Pons (tissue), 1 donor: ENCODE measurements around the gene INPP5D.
A peak's percentile ranks its signal among the peaks of the same experiment; 100 is the strongest.
"Not testable (repeated sequence)": the region's sequence is repeated elsewhere in the genome, so short reads cannot be mapped to it uniquely, and the experiment has no call there.

ENCODE experiments used
- DNase-seq: peaks from one replicate; pipeline ENCODE4 v3.0.0-alpha.2; 2016; ENCODE audit warnings: low spot score

Gene INPP5D

DNA sequence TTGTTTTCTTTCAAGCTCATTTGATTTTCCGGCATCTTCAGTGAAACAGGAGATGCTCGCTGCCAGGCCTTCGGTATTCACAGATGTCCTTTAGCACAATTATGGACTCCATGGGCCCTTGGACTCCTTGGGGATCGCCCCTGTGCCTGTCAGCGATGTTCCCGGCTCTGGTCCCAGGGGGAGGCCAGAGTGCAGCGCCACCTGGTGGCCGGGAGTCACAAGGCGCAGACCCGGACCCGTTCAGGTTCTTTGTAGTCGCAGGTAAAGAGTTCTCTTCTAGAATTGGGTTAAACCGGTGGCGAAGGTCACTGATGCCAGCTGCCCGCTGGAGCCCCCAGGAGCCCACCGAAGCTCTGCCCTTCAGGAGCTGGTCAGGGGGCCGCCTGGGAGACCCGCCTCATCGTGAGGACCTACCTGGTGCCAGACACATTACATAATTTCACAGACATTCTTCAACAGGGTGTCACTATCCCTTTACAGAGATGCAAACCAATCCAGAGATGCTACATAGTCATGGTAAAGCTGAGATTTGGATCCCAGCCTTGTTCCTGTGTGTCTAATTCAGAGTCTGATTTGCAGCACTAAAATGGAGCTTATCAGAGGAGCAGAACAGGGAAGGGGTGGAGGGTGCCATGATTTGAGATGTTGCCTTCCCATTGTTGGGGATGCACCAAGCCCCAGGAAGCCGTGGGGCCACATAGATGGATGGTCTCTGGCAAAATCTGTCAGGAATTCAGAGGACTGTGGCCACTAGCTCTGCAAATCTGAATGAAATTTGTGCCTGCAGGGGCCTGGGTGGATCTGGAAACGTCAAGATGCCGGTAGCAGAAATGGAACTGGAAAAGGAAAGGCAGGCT lies 6.0 kb upstream of the INPP5D start:
- DNase-seq = peak; percentile 26

DNA sequence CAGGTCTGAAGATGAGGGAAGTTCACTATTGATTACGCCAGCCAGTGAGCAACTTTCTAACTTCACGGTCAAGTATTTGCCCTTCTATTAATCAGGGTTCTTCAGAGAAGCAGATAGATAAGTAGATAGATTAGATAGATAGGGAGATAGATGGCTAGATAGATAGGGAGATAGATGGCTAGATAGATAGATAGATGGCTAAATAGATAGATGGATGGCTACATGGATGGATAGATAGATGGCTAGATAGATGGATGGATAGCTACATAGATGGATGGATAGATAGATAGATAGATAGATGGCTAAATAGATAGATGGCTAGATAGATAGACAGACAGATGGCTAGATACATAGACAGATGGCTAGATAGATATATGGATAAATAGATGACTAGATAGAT lies 4.8 kb upstream of the INPP5D start:
- no peak for DNase-seq

DNA sequence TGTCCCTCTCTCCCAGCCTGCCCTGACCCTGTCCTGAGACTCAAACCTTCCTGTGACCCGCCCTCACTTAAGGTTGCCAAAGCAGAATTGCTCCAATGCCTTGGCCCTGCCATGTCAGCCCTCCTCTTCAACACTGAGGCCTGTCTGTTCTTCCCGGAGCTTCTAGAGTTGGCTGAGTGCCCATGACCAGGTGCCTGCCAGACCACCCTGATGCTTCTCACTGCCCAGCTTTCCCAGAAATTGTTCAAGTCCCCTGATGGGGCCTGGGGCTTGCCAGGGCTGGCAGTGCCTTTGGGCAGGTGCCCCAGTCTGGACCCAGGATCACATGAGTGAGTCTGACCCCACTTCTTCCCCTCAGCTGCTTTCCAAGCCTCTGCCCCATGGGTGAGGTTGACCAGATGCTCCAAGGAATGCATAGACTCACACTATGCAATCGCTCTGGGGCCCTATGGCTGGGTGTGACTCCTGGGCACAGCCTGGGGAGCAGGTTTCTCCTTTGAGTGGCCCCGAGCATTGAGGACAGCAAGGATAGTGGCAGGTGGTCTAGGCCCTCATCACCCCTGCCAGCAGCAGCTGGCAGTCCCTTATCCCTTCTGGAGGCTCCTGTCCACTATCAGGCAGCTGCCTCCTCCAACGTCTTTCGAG lies 3.1 kb upstream of the INPP5D start:
- DNase-seq = no peak

DNA sequence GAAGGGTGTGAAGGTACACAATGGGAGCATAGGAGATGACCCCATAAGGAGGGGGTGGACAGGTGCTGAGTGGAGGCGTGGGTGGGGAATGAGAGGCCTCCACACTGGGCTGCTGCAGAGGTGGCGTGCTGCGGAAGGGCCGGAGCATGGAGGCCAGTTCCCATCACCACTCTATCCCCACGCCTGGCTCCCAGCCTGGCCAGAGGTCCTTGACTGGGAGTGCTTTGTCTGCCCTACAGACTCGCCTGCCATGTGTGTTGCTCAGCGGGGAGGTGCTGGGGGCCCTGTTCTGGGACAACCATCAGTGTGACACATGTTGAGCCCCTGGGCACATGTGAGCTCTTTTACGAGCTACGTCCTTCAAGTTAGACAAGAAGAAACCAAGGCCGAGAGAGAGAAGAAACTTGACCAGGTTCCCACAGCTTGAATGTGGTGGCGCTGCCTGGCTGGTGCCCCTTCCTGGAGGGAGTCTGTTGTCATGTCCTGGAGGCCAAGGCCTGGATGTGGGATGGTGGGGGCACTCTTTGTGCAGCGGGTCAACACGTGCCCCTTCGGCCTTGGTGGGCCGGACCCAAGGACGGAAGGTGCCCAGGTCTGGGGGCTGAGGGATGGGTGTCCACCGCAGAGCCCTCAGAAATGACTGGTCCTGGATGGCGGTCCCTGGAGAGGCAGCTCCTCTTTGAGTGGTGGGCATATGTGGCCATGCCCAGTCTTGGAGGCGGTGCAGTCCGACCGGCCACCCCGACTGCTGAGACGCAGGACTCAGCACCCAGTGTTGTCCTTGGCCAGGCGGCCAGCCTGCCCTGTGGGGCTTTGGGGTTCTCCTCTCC lies 1.2 kb upstream of the INPP5D start:
- no peak for DNase-seq

DNA sequence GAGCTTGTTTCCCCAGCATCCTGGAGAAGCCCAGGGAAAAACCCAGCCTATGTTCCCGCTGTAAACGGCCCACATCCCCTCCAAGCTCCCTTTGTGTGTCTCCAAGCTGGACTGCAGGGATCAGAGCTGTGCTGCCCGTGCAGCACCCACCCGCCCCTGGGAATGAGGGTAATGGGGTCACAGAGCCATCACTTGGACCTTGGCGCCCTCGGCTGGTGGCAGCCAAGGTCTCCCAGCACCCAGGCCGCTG lies 670 bp upstream of the INPP5D start:
- peak; percentile 9 for DNase-seq

DNA sequence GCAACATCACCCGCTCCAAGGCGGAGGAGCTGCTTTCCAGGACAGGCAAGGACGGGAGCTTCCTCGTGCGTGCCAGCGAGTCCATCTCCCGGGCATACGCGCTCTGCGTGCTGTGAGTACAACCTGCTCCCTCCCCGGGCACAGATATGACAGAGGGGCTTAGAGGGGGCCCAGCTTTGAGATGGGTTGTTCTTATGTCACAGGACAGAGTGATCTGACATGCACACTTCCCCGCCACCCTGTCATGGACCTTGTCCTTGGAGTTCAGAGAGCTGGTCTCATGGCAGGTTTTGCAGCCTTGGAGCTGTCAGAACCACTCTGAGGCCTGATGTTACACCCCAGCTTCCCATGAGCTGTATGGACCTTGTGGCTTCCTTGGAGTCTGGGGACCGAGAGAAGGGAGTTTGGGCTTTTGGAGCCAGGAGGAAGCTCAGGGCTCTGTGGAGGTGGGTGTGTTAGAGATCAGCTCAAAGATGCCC lies 398 bp downstream of the INPP5D start:
- DNase-seq = no peak

DNA sequence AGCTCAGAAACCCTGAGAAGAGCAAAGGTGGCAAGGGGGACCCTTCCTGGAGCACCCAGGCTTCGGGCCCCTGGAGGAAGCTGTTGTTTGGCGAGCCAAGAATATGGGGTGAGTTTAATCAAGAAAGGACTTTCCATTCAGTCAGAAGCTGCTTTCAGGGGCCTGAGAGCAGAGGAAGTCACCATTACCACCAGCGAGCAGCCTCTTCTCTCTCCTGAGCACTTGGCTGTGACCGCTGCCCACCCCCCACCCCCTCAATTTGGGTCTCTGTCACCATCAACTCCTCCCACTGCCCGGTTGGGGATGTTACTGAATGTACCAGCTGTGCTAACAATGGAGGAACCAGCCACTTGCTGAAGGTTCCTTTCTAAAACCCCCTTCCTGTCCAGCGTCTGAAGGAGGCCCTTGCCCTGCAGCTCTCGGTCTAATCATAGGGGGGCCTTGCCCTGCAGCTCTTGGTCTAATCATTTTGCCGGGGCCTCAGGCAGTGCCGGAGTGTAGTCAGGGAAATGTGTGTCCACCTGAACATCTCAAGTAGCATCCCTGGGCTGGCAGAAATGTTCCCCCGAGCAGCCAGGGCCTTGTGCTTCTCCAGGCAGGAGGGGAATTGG lies 943 bp downstream of the INPP5D start:
- peak; percentile 14 for DNase-seq

DNA sequence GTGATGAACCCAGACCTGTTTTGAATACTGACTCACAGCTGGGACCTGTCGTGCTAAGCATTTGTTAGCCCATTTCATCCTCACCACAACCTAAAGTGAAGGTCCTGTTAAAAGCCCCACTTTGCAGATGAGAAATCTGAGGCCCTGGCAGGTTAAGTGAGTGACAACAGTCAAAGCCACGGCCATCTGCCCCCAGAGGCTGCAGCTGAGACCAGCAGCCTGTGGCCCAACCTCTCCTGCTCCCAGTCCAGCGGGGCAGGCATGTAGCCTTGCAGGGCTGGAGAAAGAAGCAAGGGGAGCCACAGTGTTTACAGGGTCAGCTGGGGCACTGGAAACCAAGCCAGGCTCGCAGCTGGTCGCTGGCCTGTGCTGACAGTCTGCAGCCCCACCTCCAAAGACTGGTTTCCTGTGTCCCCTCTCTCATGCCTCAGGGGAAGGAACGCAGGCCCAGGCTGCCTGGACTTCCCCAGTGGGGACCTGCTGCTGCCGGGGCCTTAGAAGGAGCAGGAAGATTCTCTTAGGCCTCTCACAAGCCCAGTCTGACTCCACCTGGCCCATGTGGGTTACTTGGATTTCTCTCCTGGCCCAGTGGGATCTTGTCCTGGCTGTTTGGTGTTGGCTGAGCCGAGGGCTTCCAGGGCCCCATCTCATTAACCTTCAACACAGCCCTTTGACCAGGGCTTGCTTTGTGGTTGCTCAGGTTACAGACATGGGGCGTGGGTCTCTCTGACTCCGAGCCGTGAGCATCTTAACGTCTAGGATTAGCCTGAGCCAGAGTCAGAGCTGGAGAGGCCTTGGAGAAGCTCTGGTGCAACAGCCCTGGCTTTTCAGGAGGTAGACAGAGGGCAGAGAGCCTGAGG lies 1.7 kb downstream of the INPP5D start:
- peak; percentile 24 for DNase-seq

DNA sequence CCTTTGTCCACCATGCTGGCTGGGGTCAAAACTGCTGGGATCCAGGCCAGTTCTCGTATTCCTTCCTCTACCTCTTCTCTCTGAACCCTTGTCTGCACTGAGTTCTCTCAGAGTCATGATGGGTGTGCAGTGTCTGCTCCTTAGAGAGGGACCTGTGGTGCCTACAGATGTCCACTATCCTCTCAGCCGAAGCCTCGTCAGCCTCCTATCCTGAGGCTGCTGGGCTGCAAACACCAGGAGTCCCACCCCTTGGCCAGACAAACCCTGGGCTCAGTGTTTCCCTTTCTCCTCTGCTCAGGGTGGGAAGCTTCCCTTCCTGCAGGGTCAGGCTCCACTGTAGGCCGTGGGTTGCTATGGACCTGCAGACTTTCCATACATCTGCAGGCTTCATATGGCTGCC lies 2.3 kb downstream of the INPP5D start:
- no peak for DNase-seq

DNA sequence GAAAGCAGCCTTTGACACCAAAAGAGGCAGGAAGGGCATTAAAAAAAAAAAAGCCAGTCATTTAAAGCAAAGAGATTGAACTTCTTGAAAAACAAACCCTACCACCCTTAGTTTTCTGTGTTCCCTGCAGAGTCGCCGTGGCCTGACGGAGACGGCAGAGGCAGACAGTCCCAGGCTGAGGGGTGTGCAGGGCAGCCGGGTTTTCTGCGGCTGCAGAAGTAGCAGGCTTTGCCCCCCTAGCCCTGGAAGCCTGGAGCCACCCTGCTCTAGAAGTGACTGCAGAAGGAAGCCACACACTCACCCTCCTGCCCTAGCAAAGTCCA lies 2.8 kb downstream of the INPP5D start:
- no peak for DNase-seq

DNA sequence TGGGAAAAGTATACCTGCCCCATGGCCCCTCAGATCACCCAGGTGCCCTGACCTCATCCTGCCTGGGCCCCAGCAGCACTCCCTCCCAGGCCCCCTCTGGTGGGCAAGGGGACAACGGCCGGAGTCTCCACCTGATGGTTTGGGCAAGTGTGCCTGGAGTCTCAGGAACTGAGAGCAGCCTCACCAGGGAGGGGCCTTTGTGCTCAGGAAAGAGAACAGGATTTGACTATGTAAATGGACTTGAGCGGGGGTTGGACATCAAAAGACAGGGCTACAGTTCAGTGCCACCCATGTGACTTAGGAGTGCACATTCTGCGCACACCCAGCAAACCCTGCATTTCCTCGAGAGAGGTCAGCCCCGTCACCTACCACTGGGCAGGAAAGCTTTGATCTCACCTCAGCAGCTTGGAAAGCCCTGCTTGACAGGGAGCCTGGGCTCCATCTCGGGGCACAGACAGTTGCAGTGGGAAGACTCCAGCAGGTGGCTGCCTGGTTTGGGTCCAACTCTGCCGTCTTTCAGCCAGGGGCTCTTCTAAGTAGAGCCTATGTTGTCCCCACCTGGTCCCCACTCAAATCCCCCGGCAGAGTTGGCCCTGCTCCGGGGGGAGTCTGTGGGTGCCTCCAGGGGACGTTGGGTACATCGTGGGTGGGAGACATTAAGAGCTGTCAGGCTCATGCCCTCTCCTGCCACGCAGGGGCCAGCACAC lies 3.3 kb downstream of the INPP5D start:
- peak; percentile 5 for DNase-seq

DNA sequence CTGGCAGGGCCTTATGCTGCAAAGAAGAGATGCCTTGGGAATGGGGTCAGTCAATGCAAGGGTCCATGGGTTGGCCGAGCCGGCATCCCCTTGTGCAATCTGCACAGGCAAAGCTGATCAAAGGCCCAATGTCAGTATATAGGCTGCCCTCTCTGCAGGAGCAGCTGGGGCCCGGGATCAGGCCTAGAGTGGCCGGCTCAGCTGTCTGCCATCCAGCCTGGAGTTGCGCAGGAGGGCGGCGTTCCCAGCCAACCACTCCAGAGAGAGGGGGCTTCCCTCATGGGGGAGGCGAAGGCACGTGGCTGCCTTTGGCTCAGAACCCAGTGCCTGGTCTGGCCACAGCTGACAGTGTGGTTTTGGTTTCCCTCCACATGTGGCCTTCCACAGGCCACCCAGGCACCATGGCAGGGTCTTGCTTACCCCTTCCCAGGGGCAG lies 3.9 kb downstream of the INPP5D start:
- DNase-seq = no peak

DNA sequence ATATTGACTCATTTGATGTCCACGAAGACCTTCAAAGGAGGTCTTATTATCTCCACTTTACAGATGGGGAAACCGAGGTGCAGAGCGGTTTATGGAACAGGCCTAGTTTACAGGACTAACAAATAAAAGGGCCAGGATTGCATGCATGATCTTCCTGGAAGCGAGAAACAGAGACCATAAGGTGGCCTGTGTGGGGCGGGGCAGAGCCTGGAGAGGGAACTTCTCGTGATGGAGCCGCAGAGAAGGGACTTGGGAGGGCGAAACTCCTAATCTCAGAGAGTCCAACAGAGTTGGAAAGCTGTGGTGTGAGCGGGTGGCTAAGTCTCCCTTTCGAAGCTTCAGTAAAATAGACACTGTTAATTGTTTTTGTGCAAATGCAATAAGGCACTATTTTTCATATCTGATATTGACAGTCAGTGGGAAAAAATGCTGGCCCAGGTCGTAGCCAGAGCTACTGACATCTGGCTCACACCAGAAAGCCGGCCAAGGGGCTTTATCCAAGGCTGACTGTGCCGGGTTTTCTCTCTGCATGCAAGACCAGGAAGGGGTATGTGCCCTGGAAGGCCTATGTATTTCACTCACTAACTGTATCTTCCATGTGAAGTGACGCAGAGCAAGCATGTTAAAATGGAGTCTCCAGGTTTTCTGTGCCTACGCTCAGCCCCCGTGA lies 4.5 kb downstream of the INPP5D start:
- DNase-seq = peak; percentile 6

DNA sequence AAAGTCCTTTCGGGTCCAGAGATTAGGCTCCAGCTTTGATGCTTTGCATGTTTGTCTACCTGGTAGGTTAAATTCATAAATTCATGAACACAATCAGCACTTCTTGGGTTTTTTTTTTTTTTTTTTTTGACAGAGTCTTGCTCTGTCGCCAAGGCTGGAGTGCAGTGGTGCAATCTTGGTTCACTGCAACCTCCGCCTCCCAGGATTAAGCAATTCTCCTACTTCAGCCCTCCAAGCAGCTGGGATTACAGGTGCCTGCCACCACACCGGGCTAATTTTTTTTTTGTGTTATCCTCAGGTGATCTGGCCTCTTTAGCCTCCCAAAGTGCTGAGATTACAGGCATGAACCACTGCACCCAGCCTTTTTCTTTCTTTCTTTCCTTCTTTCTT lies 5.1 kb downstream of the INPP5D start:
- not testable (repeated sequence) for DNase-seq

DNA sequence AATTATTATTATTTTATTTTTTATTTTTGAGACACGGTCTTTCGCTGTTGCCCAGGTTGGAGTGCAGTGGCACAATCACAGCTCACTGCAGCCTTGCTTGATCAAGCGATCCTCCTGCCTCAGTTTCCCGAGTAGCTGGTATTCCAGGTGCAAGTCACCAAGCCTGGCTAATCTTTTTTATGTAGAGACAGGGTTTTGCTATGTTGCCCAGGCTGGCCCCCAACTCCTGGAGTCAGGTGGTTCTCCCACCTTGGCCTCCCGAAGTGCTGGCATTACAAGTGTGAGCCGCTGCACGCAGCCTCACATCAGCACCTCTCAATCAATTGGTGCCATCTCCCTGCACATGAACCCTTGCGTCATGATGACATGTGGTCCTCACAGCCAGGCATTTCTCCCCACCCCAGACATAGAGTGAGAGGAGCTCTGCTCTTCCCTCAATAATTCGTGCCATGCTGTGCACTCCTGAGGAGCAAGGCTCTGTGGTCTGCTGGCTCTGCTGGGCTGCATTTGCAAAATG lies 5.9 kb downstream of the INPP5D start:
- DNase-seq = no peak

DNA sequence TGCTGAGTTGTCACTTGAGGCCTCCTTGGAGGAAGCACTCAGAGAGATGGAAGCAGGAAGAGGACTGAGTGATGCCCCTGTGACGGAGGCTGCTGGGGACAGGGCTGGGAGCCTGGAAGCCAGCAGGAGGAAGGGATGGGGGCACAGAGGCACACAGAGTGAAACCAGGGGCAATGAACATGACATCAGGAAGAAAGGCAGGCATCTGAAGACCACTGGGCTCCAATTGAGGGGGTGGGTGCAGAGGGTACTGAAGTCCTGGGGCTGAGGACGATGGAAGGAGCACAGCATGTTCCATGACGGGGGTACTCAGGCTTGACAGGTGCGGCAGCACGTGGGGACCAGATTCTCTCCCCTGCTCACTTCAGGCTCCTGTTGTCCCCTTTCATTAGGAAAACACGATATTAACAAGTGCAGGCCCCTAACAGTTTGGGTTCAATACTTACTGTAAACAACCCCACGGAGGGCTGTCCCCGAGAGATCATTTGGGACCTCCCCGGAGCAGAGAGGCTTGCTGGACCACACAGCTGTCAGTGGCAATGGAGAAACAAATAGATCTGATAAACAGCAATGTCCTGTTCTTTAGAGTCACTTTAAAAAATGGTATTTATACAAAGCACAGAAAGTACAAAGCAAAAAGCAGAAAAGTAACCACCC lies 8.7 kb downstream of the INPP5D start:
- DNase-seq = no peak

DNA sequence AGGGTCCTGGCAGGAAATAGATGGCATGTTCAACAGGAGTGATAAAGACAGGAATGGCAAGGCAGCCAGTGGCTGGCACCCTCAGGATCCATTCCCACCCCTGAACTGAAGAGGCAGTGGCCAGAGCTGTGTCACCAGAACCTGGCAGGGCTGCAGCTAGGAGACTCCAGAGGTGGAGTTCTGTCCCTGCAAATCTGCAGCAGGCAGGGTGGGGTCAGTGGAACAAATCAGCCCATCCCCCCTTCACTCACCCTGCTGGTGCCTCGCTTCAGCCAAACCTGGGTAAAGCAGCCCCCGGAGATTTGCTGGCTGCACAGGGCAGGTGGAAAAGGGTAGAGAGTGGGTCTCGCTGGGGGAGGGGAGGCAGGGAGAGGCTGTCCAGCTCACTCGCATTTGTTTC lies 12.7 kb downstream of the INPP5D start:
- DNase-seq = no peak

DNA sequence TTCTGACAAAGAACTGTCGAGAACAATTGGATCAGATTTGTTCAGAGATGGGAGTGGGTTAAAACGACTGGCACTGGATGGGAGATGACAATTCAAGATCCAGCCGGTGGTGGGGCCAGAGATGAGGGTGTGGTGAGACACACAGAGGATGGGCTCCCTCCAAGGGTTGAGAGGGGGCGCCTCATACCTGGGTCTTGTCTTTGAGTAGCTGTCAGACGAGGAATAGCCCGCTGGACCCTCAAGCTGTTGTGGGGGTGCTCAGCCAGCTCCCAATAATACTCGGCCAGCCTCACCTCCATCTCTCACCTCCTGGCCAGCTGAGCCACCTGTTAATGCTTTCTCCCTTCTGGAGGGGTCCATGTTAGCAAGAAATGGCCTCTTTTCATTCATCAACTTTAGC lies 14.0 kb downstream of the INPP5D start:
- DNase-seq = no peak

DNA sequence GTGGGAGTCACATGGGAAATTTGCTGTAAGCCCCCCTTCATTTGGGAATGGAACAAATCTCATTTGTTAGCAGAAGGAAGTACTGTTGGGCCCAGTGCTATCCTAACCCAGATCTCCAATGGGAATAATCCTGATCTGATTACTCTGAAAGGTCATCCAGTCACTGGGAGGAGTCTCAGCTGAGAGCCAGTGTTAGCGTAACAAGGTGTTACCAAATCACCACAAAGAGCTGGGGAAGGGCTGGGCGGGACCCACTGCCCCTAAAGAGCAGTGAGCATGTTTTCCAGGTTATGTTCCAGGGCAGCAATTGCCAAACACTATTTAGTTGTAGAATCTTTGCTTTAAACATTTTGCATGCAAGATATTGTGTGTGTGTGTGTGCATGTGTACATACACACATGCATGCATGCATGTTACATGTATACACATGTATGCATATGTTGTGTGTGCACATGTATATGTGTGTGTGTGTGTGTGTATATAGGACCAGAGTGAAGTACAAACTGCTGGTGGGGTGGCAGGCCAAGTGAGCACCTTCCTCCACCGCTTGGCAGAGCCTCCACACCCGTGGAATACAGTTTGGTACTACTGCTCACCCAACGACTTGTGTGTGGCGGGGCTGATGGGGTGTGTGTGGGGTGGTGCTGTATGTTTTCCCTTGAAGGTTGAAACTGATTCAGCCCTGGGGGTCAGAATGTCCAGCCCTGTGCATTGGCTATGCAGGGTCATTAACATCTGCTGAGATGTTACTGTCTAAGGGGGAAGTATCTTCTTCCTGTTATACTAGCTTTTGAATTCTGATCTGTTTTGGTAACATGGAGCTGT lies 15.2 kb downstream of the INPP5D start:
- no peak for DNase-seq
